Stomach (tissue), 9 donors: Measurements from ENCODE around the gene NFIC. TPM values are rescaled to one million over a fixed set of nuclear protein-coding genes. Genes with fewer than 3 reads are reported as not detected.
"Not testable (repeated sequence)": the region's sequence is repeated elsewhere in the genome, so short reads cannot be mapped to it uniquely, and the experiment has no call there.

ENCODE experiments used
- DNase-seq, 2 donors: peaks; one replicate each; pipeline versions ENCODE4 v3.0.0 to v3.0.0-alpha.2; 2013 to 2019
- H3K27ac ChIP-seq, 5 donors: fragments of 200-600 bp in 4 of 5; sonication (generic) in 4 of 5; one replicate each; pipeline ENCODE4 v1.5.1; 2013 to 2019; ENCODE audit warnings: mild to moderate bottlenecking in 1 of 5, moderate library complexity in 1 of 5
- H3K27me3 ChIP-seq, 3 donors: fragments of 200-600 bp; sonication (generic); one replicate each; pipeline ENCODE4 v1.5.1; 2017 to 2019; ENCODE audit warnings: mixed run types in 1 of 3
- H3K36me3 ChIP-seq, 4 donors: fragments of 200-600 bp; sonication (generic); 1 replicate in 3 of 4; 2 replicates in 1 of 4; pipeline ENCODE4 v1.5.1; 2016 to 2019
- H3K4me1 ChIP-seq, 4 donors: fragments of 200-600 bp; sonication (generic); one replicate each; pipeline ENCODE4 v1.5.1; 2016 to 2019
- H3K4me3 ChIP-seq, 4 donors: fragments of 200-600 bp; sonication (generic) in 3 of 4; one replicate each; pipeline ENCODE4 v1.5.1; 2016 to 2019; ENCODE audit warnings: mild to moderate bottlenecking in 1 of 4
- H3K9me3 ChIP-seq, 4 donors: fragments of 200-600 bp; sonication (generic); one replicate each; pipeline ENCODE4 v1.5.1; 2016 to 2019
- EP300 ChIP-seq: sonication (generic); formaldehyde crosslinking; IDR thresholded peaks from one replicate; pipeline ENCODE4 v1.6.1; 2017; ENCODE audit warnings: antibody characterized with exemption
- POLR2A ChIP-seq, 4 donors: fragments of 450-650 bp; IDR thresholded peaks; one replicate each; pipeline ENCODE4 v1.6.1; 2016; ENCODE audit warnings: antibody characterized with exemption in 4 of 4, control low read depth in 2 of 4, mild to moderate bottlenecking in 1 of 4, moderate library complexity in 1 of 4
- POLR2AphosphoS5 ChIP-seq, 3 donors: sonication (generic); formaldehyde crosslinking; IDR thresholded peaks; one replicate each; pipeline ENCODE4 v1.6.1; 2016; ENCODE audit warnings: antibody characterized with exemption in 3 of 3
- WGBS, 5 donors: extraction: QIAGEN DNeasy Blood & Tissue Kit in 3 of 5; methylation state at CpG; one replicate each; pipeline versions ENCODE4 v1.1.5 to v1.1.7; 2013 to 2018; 5-methylcytosine and 5-hydroxymethylcytosine counted together
- intact Hi-C: fragments of 100-400 bp; cut with DNase I; formaldehyde crosslinking; loops from one replicate; pipeline ENCODE4 v1.15.1; 2023; ENCODE audit warnings: low total_unique reads
- polyA plus RNA-seq, 3 donors: library from polyadenylated mRNA; stranded (reverse); fragments of 200-250 nt; gene quantifications; one replicate each; pipeline ENCODE4 v1.2.3, GENCODE V29; 2013
- total RNA-seq, 5 donors: library from RNA; depleted of rRNA; stranded (reverse); fragments of >200 nt; gene quantifications; one replicate each; pipeline versions ENCODE4 v1.1.0 to v1.2.3, GENCODE V29; 2014 to 2016
- TF ChIP-seq, protein P1 (sequence below), 7 experiments: fragments of 450-650 bp in 4 of 7; fragments of 200-600 bp in 3 of 7; sonication (generic) in 3 of 7; IDR thresholded peaks; one replicate each; pipeline ENCODE4 v1.5.1; 2016 to 2019; ENCODE audit warnings: antibody characterized with exemption in 7 of 7, control low read depth in 2 of 7, mild to moderate bottlenecking in 1 of 7
- donor health status: healthy with polysubstance abuse.
- donor health status: Bipolar disorder and iron deficiency.
- donor health status: healthy.

The NFIC gene
- total and polyA plus RNA-seq, 8 donors = 16.7 to 251 (median 47.8) TPM

- H3K27ac ChIP-seq = peak overlapping the region; percentile 84 to 97 (median 87)
- no peak for TF ChIP-seq POLR2A (IDR thresholded peaks at IDR 0.05)
- TF ChIP-seq EP300 = no peak
- TF ChIP-seq POLR2AphosphoS5 (IDR thresholded peaks at IDR 0.05) = no peak
- TF ChIP-seq, protein P1, sequence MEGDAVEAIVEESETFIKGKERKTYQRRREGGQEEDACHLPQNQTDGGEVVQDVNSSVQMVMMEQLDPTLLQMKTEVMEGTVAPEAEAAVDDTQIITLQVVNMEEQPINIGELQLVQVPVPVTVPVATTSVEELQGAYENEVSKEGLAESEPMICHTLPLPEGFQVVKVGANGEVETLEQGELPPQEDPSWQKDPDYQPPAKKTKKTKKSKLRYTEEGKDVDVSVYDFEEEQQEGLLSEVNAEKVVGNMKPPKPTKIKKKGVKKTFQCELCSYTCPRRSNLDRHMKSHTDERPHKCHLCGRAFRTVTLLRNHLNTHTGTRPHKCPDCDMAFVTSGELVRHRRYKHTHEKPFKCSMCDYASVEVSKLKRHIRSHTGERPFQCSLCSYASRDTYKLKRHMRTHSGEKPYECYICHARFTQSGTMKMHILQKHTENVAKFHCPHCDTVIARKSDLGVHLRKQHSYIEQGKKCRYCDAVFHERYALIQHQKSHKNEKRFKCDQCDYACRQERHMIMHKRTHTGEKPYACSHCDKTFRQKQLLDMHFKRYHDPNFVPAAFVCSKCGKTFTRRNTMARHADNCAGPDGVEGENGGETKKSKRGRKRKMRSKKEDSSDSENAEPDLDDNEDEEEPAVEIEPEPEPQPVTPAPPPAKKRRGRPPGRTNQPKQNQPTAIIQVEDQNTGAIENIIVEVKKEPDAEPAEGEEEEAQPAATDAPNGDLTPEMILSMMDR (IDR thresholded peaks at IDR 0.05) = no peak
- intact Hi-C loops = no loop called here
- DNase-seq = no peak
- 80 to 91% (median 90%) methylated on average over 23 to 25 of the region's 25 CpGs for WGBS, 5 donors
- no peaks in the 10 kb centered on the region for H3K27me3 ChIP-seq
- H3K4me3 ChIP-seq = no peak overlapping the region
- H3K36me3 ChIP-seq = no peaks in the 10 kb centered on the region
- peaks cover 25 to 75% (median 56%) of the 10 kb centered on the region in 4 donors for H3K4me1 ChIP-seq
- no peaks in the 10 kb centered on the region for H3K9me3 ChIP-seq
These were observed 21.5 kb upstream of the NFIC start for GRCh38 chr19:3344608-3345598.

GRCh38 chr19:3345850-3346460, 20.4 kb upstream of the NFIC start:
- Histone ChIP-seq H3K9me3 (no peaks in the 10 kb centered on the region), H3K27me3 (no peaks in the 10 kb centered on the region), H3K36me3 (no peaks in the 10 kb centered on the region), H3K4me3 (no peak overlapping the region), H3K4me1 (peaks cover 28 to 85% (median 64%) of the 10 kb centered on the region in 4 donors), H3K27ac (peak overlapping the region; percentile 83 to 97 (median 87))
- TF ChIP-seq, protein P1 (IDR thresholded peaks at IDR 0.05) = no peak
- TF ChIP-seq POLR2A (IDR thresholded peaks at IDR 0.05) = no peak
- no peak for TF ChIP-seq EP300
- no peak for TF ChIP-seq POLR2AphosphoS5 (IDR thresholded peaks at IDR 0.05)
- peak in 1 of 2 donors; percentile 9 for DNase-seq
- intact Hi-C loops = no loop called here
- 57 to 78% (median 68%) methylated on average over 13 to 15 of the region's 15 CpGs for WGBS, 5 donors

DNA sequence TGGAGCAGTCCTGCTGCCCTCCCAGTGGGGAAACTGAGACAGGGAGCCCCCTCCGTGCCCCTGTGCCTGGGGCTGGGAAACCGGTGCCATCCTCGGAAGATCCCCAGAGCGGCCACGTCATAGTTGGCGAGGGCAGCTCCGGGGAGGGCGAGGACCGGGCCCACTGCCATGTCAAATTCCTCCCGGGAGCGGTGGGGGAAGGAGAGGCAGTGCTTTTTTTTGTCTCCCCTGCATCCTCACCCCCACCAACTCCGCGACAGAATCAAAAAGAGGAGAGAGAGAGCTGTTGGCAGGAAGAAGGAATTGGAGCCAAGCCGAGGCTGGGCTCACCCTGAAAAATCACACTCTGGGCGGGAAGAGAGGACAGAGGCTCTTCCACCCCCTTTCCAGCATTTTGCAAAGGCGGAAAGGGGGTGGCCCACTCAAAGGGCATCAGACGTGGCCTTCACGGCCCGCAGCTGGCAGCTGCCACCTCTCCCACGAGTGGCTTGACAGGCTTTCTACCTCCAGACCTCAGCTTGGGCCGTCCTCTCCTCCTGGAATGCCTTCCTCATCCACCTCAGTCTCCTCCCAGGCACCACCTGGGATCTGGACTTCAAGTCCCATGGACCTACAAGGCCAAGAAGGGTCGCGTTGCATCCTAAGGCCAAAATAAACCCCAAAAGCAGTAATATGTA, 19.6 kb upstream of the NFIC start:
- WGBS, 5 donors = 16 to 24% (median 20%) methylated on average over 19 to 23 of the region's 23 CpGs
- peak; percentile 14 to 55 (median 26) for TF ChIP-seq POLR2AphosphoS5 (IDR thresholded peaks at IDR 0.05)
- TF ChIP-seq, protein P1 (IDR thresholded peaks at IDR 0.05) = no peak
- peak; percentile 51 for TF ChIP-seq EP300
- H3K4me3 ChIP-seq = peak overlapping the region in 2 of 4 donors; percentile 2 to 9
- no peaks in the 10 kb centered on the region for H3K9me3 ChIP-seq
- no peaks in the 10 kb centered on the region for H3K36me3 ChIP-seq
- H3K4me1 ChIP-seq = peaks cover 28 to 82% (median 66%) of the 10 kb centered on the region in 4 donors
- DNase-seq = peak; percentile 79 to 83
- H3K27ac ChIP-seq = peak overlapping the region; percentile 83 to 97 (median 87)
- H3K27me3 ChIP-seq = no peaks in the 10 kb centered on the region
- intact Hi-C loops = no loop called here

DNA sequence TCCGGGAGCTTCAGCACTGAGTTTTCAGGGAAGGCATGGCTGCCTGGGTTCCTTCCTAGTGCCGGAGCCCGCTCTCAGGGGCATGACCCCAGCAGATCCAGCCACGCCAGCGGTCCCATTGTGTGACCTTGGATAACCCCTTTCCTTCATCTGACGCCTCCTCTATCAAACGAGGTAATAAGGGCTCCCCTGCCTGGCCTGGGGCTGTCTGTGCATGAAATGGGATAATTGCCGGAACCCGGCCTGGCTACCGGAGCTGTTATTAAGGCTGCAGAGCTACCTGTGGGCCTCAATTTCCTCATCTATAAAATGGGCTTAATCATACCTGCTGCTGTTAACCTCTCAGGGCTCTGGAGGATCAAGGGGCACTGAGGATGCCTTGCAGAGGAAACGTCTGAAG, 18.3 kb upstream of the NFIC start:
- H3K9me3 ChIP-seq = no peaks in the 10 kb centered on the region
- no peaks in the 10 kb centered on the region for H3K36me3 ChIP-seq
- 76 to 83% (median 80%) methylated on average over 8 to 11 of the region's 11 CpGs for WGBS, 5 donors
- peaks cover 22 to 69% (median 57%) of the 10 kb centered on the region in 4 donors for H3K4me1 ChIP-seq
- TF ChIP-seq POLR2A (IDR thresholded peaks at IDR 0.05) (no peak), EP300 (no peak), POLR2AphosphoS5 (IDR thresholded peaks at IDR 0.05) (no peak)
- TF ChIP-seq, protein P1 (IDR thresholded peaks at IDR 0.05) = no peak
- H3K27ac ChIP-seq = peak overlapping the region in 4 of 5 donors; percentile 32 to 97 (median 86)
- DNase-seq = no peak
- H3K27me3 ChIP-seq = no peaks in the 10 kb centered on the region
- intact Hi-C loops = no loop called here
- no peak overlapping the region for H3K4me3 ChIP-seq

GRCh38 chr19:3348469-3348868, 17.9 kb upstream of the NFIC start:
- Histone ChIP-seq H3K27ac (peak overlapping the region in 1 of 5 donors; percentile 97), H3K4me1 (peaks cover 17 to 65% (median 53%) of the 10 kb centered on the region in 4 donors)
- H3K36me3 ChIP-seq, DNase-seq, H3K4me3 ChIP-seq, intact Hi-C loops, H3K9me3 ChIP-seq, H3K27me3 ChIP-seq: not testable (repeated sequence)
- WGBS, 5 donors = 90 to 93% (median 91%) methylated on average over 11 of the region's 11 CpGs
